Ishikawa (cell line): ENCODE results near the gene CNN2.

ENCODE experiments used
- CEBPB ChIP-seq: IDR thresholded peaks from 2 replicates; pipeline ENCODE4 v1.6.1; 2012
- CREB1 ChIP-seq: IDR thresholded peaks from 2 replicates; pipeline ENCODE4 v1.6.1; 2012; ENCODE audit warnings: low read depth
- EGR1 ChIP-seq: IDR thresholded peaks from 2 replicates; pipeline ENCODE4 v1.6.1; 2012
- EP300 ChIP-seq: IDR thresholded peaks from 2 replicates; pipeline ENCODE4 v1.6.1; 2012; ENCODE audit warnings: borderline replicate concordance
- FOXM1 ChIP-seq: IDR thresholded peaks from 2 replicates; pipeline ENCODE4 v1.6.1; 2012; ENCODE audit warnings: low read depth, borderline replicate concordance
- NFIC ChIP-seq: IDR thresholded peaks from 2 replicates; pipeline ENCODE4 v1.6.1; 2012
- RAD21 ChIP-seq: IDR thresholded peaks from 2 replicates; pipeline ENCODE4 v1.6.1; 2012; ENCODE audit warnings: low read depth
- REST ChIP-seq: IDR thresholded peaks from 2 replicates; pipeline ENCODE4 v1.6.1; 2012; ENCODE audit warnings: low read depth, mild to moderate bottlenecking
- TAF1 ChIP-seq: IDR thresholded peaks from 2 replicates; pipeline ENCODE4 v1.6.1; 2012; ENCODE audit warnings: low read depth, mild to moderate bottlenecking
- TCF12 ChIP-seq: IDR thresholded peaks from 2 replicates; pipeline ENCODE4 v1.6.1; 2012; ENCODE audit warnings: low read depth
- TEAD4 ChIP-seq: IDR thresholded peaks from 2 replicates; pipeline ENCODE4 v1.6.1; 2012
- USF1 ChIP-seq: IDR thresholded peaks from 2 replicates; pipeline ENCODE4 v1.6.1; 2012
- YY1 ChIP-seq: IDR thresholded peaks from 2 replicates; pipeline ENCODE4 v1.6.1; 2012; ENCODE audit warnings: low read depth
- ZBTB7A ChIP-seq: IDR thresholded peaks from 2 replicates; pipeline ENCODE4 v1.6.1; 2012; ENCODE audit warnings: low read depth
- TF ChIP-seq, protein P1 (sequence below): IDR thresholded peaks from 2 replicates; pipeline ENCODE4 v1.6.1; 2012

CNN2 gene

DNA sequence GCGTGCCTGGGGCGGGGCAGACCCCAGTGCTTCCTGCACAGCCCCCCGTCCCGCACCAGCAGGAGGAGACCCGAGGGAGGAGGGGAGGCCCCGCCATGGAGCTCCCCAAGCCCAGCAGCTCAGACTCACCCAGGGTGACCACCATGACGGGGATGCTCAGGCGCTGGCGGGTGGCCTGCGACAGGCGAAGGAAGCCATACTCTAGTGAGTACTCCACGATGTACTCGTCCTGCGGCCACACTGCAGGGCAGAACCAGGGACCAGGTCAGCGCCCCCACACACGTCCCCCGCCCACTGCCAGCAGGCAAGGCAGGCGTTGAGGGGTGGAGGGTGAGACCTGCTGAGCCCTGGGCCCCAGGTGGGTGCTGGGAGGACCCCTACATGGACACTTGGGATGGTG lies 14.1 kb upstream of the CNN2 start:
- TF ChIP-seq USF1, result no peak
- TF ChIP-seq, protein P1, sequence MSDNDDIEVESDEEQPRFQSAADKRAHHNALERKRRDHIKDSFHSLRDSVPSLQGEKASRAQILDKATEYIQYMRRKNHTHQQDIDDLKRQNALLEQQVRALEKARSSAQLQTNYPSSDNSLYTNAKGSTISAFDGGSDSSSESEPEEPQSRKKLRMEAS, result no peak
- TF ChIP-seq EGR1, result no peak
- TF ChIP-seq CEBPB, result no peak
- TF ChIP-seq TEAD4, result no peak
- no peak for TF ChIP-seq TCF12
- no peak for TF ChIP-seq RAD21
- TF ChIP-seq NFIC, result no peak
- TF ChIP-seq CREB1, result no peak
- no peak for TF ChIP-seq FOXM1
- TF ChIP-seq YY1, result no peak

GRCh38 chr19:1013218-1013617 lies 13.2 kb upstream of the CNN2 start:
- TF ChIP-seq FOXM1 (no peak), YY1 (no peak), REST (no peak), EGR1 (no peak), CEBPB (no peak), NFIC (no peak), USF1 (no peak), CREB1 (no peak), TAF1 (no peak), ZBTB7A (no peak), TEAD4 (no peak), RAD21 (no peak), TCF12 (no peak), EP300 (no peak)
- TF ChIP-seq, protein P1, result no peak

- no peak for TF ChIP-seq ZBTB7A
- TF ChIP-seq CEBPB, result no peak
Observed at GRCh38 chr19:1014161-1015060, 12.0 kb upstream of the CNN2 start.

GRCh38 chr19:1015061-1015781 lies 11.2 kb upstream of the CNN2 start:
- TF ChIP-seq EGR1 (no peak), EP300 (no peak), TCF12 (no peak)

GRCh38 chr19:1015782-1016646 lies 10.4 kb upstream of the CNN2 start:
- TF ChIP-seq CREB1 (no peak), REST (no peak), TAF1 (no peak)
